Keratinocyte (primary cell): ENCODE data around the gene ADCY4. TPM values are rescaled to one million over a fixed set of nuclear protein-coding genes. Genes with fewer than 3 reads are reported as not detected.

ENCODE experiments used
- DNase-seq: peaks from one replicate; pipeline ENCODE4 v3.0.0-alpha.2; 2011; ENCODE audit warnings: low read depth, missing footprints, low spot score
- FAIRE-seq: peaks from 2 replicates; lab custom pipeline; 2011; peaks lifted over from hg19 to GRCh38; lab: Jason Lieb, UNC
- H2AFZ ChIP-seq: 2 replicates; pipeline ENCODE4 v1.6.0; 2012; ENCODE audit warnings: low read length, control low read depth, inconsistent platforms; ENCODE audit not compliant: control insufficient read depth
- H3K27ac ChIP-seq: 2 replicates; pipeline ENCODE4 v1.5.1; 2011; ENCODE audit warnings: low read length; ENCODE audit not compliant: control insufficient read depth, insufficient read depth
- H3K27me3 ChIP-seq: 3 replicates; pipeline ENCODE4 v1.6.0; 2011; ENCODE audit warnings: low read length; ENCODE audit not compliant: control insufficient read depth, insufficient read depth; ENCODE audit errors: extremely low read depth
- H3K36me3 ChIP-seq, 2 experiments: 2 replicates in 1 of 2; 3 replicates in 1 of 2; pipeline ENCODE4 v1.5.1; 2011; ENCODE audit warnings: low read length in 2 of 2, mild to moderate bottlenecking in 1 of 2; ENCODE audit not compliant: control insufficient read depth in 2 of 2, insufficient read depth in 2 of 2; ENCODE audit errors: extremely low read depth in 1 of 2
- H3K4me1 ChIP-seq: 3 replicates; pipeline ENCODE4 v1.5.1; 2011; ENCODE audit warnings: low read length; ENCODE audit not compliant: control insufficient read depth, insufficient read depth; ENCODE audit errors: extremely low read depth
- H3K4me2 ChIP-seq: 3 replicates; pipeline ENCODE4 v1.6.0; 2011; ENCODE audit warnings: low read depth, low read length; ENCODE audit not compliant: control insufficient read depth, insufficient read depth; ENCODE audit errors: extremely low read depth
- H3K4me3 ChIP-seq, 3 experiments: fragments of 200-600 bp in 1 of 3; sonication (generic) in 1 of 3; 2 replicates in 2 of 3; 3 replicates in 1 of 3; pipeline ENCODE4 v1.5.1; 2011 to 2016; ENCODE audit warnings: low read length in 3 of 3, mild to moderate bottlenecking in 3 of 3, control low read depth in 2 of 3, inconsistent platforms in 1 of 3, low read depth in 1 of 3, mixed read lengths in 1 of 3, mixed run types in 1 of 3, moderate library complexity in 1 of 3; ENCODE audit not compliant: control insufficient read depth in 2 of 3, insufficient read depth in 2 of 3; ENCODE audit errors: extremely low read depth in 1 of 3
- H3K79me2 ChIP-seq: 2 replicates; pipeline ENCODE4 v1.6.0; 2012; ENCODE audit warnings: low read length; ENCODE audit not compliant: control insufficient read depth, insufficient read depth
- H3K9ac ChIP-seq: 3 replicates; pipeline ENCODE4 v1.6.0; 2011; ENCODE audit warnings: low read length; ENCODE audit not compliant: control insufficient read depth, insufficient read depth; ENCODE audit errors: extremely low read depth
- H3K9me1 ChIP-seq: 3 replicates; pipeline ENCODE4 v1.6.0; 2011; ENCODE audit warnings: low read length; ENCODE audit not compliant: control insufficient read depth, insufficient read depth; ENCODE audit errors: extremely low read depth
- H3K9me3 ChIP-seq: 2 replicates; pipeline ENCODE4 v1.5.1; 2012; ENCODE audit warnings: low read depth, low read length; ENCODE audit not compliant: control insufficient read depth
- H4K20me1 ChIP-seq: 3 replicates; pipeline ENCODE4 v1.6.0; 2011; ENCODE audit warnings: low read length; ENCODE audit not compliant: control insufficient read depth, insufficient read depth; ENCODE audit errors: extremely low read depth
- EZH2 ChIP-seq: IDR thresholded peaks from one replicate; pipeline ENCODE4 v1.6.1; 2012; ENCODE audit warnings: inconsistent platforms, mild to moderate bottlenecking, low read length, moderate library complexity
- dilution Hi-C: fragments of 300-500 bp; cut with MboI; formaldehyde crosslinking; loops from one replicate; pipeline ENCODE4 v1.7.0; 2020; ENCODE audit warnings: low sequenced_read_pairs; ENCODE audit not compliant: extremely low pct_ligation_motif_present
- polyA plus RNA-seq, 5 experiments: library from polyadenylated mRNA; depleted of rRNA in 3 of 5; stranded (reverse) in 3 of 5; stranded (forward) in 1 of 5; unstranded in 1 of 5; fragments of >200 nt; gene quantifications; 1 replicate in 1 of 5; 2 replicates in 3 of 5; 3 replicates in 1 of 5; pipeline versions ENCODE4 v1.2.1 to v1.2.3, GENCODE V29; 2011 to 2012; ENCODE audit warnings: missing spikeins in 2 of 5, low read depth in 1 of 5, low replicate concordance in 1 of 5
- small RNA-seq, 3 experiments: library from RNA; depleted of rRNA; stranded (forward); fragments of <200 nt; gene quantifications; one replicate each; pipeline ENCODE3, GENCODE V24; 2012; ENCODE audit warnings: low read depth in 3 of 3, low replicate concordance in 1 of 3; ENCODE audit not compliant: insufficient read length in 3 of 3
- TF ChIP-seq, protein P1 (sequence below), 3 experiments: IDR thresholded peaks in 1 of 3; conservative IDR thresholded peaks in 1 of 3; optimal IDR thresholded peaks in 1 of 3; 2 replicates in 2 of 3; 3 replicates in 1 of 3; pipeline versions ENCODE3 to v1.5.1; 2011; ENCODE audit warnings: low read length in 3 of 3, mild to moderate bottlenecking in 3 of 3, moderate library complexity in 2 of 3, control low read depth in 1 of 3, inconsistent platforms in 1 of 3; ENCODE audit not compliant: insufficient read depth in 2 of 3; ENCODE audit errors: extremely low read depth in 1 of 3

The ADCY4 gene
- polyA plus RNA-seq, 1 donor (not counting 4 experiments of a cell fraction or from before 2014, with no cell fraction given) = 0.21 TPM

DNA sequence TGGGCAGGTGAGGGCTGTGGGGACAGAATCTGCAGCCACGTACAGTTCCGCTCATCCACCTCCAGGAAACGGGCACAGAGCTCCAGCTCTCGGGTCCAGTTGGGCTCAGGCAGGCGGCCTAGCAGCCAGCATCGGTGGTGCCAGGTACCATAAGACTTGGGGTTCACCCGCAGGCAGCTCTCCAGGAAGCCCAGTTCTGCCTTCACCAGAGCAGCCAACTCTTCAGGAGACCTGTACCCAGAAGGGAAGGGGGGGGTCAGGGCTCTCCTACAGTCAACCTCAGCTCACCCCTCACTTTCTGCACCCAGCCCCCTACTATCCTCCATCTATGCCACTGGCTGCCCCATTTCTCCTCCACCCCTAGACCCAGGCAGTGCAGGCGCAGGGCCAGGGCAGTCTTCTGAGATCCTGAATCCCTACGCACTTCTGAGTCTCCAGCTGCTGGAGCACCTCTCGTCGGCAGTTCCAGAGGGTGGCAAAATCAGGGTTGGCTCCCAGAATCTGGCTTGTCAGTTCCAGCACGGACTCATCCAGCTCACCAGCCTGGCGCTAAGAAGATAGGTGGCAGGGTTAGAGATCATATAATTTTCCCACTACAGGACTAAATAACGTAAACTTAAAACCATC lies 64.8 kb downstream of the ADCY4 start:
- Histone ChIP-seq H3K27ac (no peak overlapping the region), H4K20me1 (no peaks in the 10 kb centered on the region), H3K4me1 (peaks cover 39% of the 10 kb centered on the region), H3K9ac (no peak overlapping the region), H3K4me2 (peak overlapping the region; percentile 86), H3K79me2 (peaks cover 3% of the 10 kb centered on the region), H3K4me3 (no peak overlapping the region), H3K9me3 (no peaks in the 10 kb centered on the region), H3K27me3 (no peaks in the 10 kb centered on the region), H2AFZ (no peak overlapping the region), H3K9me1 (no peaks in the 10 kb centered on the region), H3K36me3 (peaks cover 15 to 27% of the 10 kb centered on the region in 2 experiments)
- DNase-seq (no peak), FAIRE-seq (no peak)
- TF ChIP-seq, protein P1, sequence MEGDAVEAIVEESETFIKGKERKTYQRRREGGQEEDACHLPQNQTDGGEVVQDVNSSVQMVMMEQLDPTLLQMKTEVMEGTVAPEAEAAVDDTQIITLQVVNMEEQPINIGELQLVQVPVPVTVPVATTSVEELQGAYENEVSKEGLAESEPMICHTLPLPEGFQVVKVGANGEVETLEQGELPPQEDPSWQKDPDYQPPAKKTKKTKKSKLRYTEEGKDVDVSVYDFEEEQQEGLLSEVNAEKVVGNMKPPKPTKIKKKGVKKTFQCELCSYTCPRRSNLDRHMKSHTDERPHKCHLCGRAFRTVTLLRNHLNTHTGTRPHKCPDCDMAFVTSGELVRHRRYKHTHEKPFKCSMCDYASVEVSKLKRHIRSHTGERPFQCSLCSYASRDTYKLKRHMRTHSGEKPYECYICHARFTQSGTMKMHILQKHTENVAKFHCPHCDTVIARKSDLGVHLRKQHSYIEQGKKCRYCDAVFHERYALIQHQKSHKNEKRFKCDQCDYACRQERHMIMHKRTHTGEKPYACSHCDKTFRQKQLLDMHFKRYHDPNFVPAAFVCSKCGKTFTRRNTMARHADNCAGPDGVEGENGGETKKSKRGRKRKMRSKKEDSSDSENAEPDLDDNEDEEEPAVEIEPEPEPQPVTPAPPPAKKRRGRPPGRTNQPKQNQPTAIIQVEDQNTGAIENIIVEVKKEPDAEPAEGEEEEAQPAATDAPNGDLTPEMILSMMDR (optimal IDR thresholded peaks at IDR 0.05 in 1 of 3, IDR thresholded peaks at IDR 0.05 in 1 of 3, conservative IDR thresholded peaks at IDR 0.05 in 1 of 3; ENCODE audit: extremely low read depth in 1 of 3, insufficient read depth in 2 of 3, low read length in 3 of 3) = no peak
- TF ChIP-seq EZH2 = no peak
- dilution Hi-C loops = no loop called here

DNA sequence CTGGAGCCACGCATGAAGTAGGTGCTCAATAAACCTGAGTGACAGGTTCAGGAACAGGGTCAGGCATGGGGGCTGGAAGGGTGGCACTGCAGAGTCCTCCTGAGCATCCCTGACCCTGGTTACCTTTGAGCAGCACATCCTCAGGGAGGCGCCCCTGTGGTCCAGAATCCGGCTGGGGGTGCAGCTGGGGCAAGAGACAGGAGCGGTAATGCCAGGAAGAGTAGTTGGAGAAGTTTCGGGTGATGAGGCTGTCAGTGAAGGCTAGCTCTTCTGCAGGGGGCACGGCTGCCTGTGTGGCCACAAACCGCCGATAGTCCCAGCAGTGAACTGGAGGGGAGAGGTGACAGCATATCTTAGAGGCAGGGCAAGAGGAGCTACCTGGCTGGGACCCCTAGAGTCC lies 65.5 kb downstream of the ADCY4 start:
- no peaks in the 10 kb centered on the region for H3K9me1 ChIP-seq
- H3K27me3 ChIP-seq = no peaks in the 10 kb centered on the region
- H3K9me3 ChIP-seq = no peaks in the 10 kb centered on the region
- no peaks in the 10 kb centered on the region for H4K20me1 ChIP-seq
- no peak overlapping the region for H3K4me2 ChIP-seq
- peaks cover 41% of the 10 kb centered on the region for H3K4me1 ChIP-seq
- H3K27ac ChIP-seq = no peak overlapping the region
- TF ChIP-seq EZH2 = no peak
- TF ChIP-seq, protein P1 (optimal IDR thresholded peaks at IDR 0.05 in 1 of 3, IDR thresholded peaks at IDR 0.05 in 1 of 3, conservative IDR thresholded peaks at IDR 0.05 in 1 of 3; ENCODE audit: extremely low read depth in 1 of 3, insufficient read depth in 2 of 3, low read length in 3 of 3) = no peak
- DNase-seq (no peak), FAIRE-seq (no peak)
- no peak overlapping the region for H2AFZ ChIP-seq
- H3K4me3 ChIP-seq = no peak overlapping the region
- peaks cover 3% of the 10 kb centered on the region for H3K79me2 ChIP-seq
- H3K36me3 ChIP-seq = peaks cover 15 to 27% of the 10 kb centered on the region in 2 experiments
- no peak overlapping the region for H3K9ac ChIP-seq
- dilution Hi-C loops = no loop called here

Small RNAs within 50 kb of the gene (small RNA-seq; reads per million reads assigned to genes)
- 0 reads per million in 3 experiments for gene RF00026

Other genes with a start within 250 kb of the ADCY4 start
- gene PCK2, start 240.8 kb downstream of the ADCY4 start, polyA plus RNA-seq = 16.6 to 22.9 TPM (median 19.1 TPM) in 3 replicates
- 23.5 to 34.4 TPM (median 25.9 TPM) in 3 replicates for gene DCAF11, start 220.3 kb downstream of the ADCY4 start, polyA plus RNA-seq
- 0.29 to 0.72 TPM (median 0.39 TPM) in 3 replicates for gene NRL, start 220.1 kb downstream of the ADCY4 start, polyA plus RNA-seq
- 0.13 TPM in 1 of 3 replicates, not detected in the others for gene FITM1, start 204.4 kb downstream of the ADCY4 start, polyA plus RNA-seq
- 46.7 to 176 TPM (median 75.1 TPM) in 3 replicates for gene PSME1, start 198.9 kb downstream of the ADCY4 start, polyA plus RNA-seq
- gene EMC9, start 193.5 kb downstream of the ADCY4 start, polyA plus RNA-seq = 9.5 to 14.2 TPM (median 11.0 TPM) in 3 replicates
- gene PSME2, start 188.5 kb downstream of the ADCY4 start, polyA plus RNA-seq = 156 to 161 TPM (median 158 TPM) in 3 replicates
- 17.4 to 23.0 TPM (median 19.8 TPM) in 3 replicates for gene RNF31, start 187.6 kb downstream of the ADCY4 start, polyA plus RNA-seq
- gene IRF9, start 173.8 kb downstream of the ADCY4 start, polyA plus RNA-seq = 117 to 126 TPM (median 117 TPM) in 3 replicates
- 6.0 to 9.2 TPM (median 6.3 TPM) in 3 replicates for gene REC8, start 163.0 kb downstream of the ADCY4 start, polyA plus RNA-seq
- 10.0 to 32.3 TPM (median 18.6 TPM) in 3 replicates for gene IPO4, start 146.3 kb downstream of the ADCY4 start, polyA plus RNA-seq
- gene TM9SF1, start 139.6 kb downstream of the ADCY4 start, polyA plus RNA-seq = 19.2 to 56.6 TPM (median 38.2 TPM) in 3 replicates
- 0.09 TPM in 1 of 3 replicates, not detected in the others for gene TSSK4, start 129.4 kb downstream of the ADCY4 start, polyA plus RNA-seq
- 48.0 to 86.6 TPM (median 54.5 TPM) in 3 replicates for gene CHMP4A, start 121.6 kb downstream of the ADCY4 start, polyA plus RNA-seq
- gene MDP1, start 119.0 kb downstream of the ADCY4 start, polyA plus RNA-seq = 7.0 to 7.5 TPM (median 7.3 TPM) in 3 replicates
- 458 to 509 TPM (median 499 TPM) in 3 replicates for gene NEDD8, start 102.7 kb downstream of the ADCY4 start, polyA plus RNA-seq
- gene GMPR2, start 102.1 kb downstream of the ADCY4 start, polyA plus RNA-seq = 84.1 to 90.0 TPM (median 84.6 TPM) in 3 replicates
- 43.5 to 107 TPM (median 54.3 TPM) in 3 replicates for gene TINF2, start 92.4 kb downstream of the ADCY4 start, polyA plus RNA-seq
- 13.5 to 77.5 TPM (median 16.1 TPM) in 3 replicates for gene TGM1, start 71.9 kb downstream of the ADCY4 start, polyA plus RNA-seq
- gene RABGGTA, start 63.5 kb downstream of the ADCY4 start, polyA plus RNA-seq = 29.0 to 47.2 TPM (median 40.9 TPM) in 3 replicates
- 65.1 to 130 TPM (median 75.0 TPM) in 3 replicates for gene DHRS1, start 35.3 kb downstream of the ADCY4 start, polyA plus RNA-seq
- gene NOP9, start 35.2 kb downstream of the ADCY4 start, polyA plus RNA-seq = 16.5 to 25.3 TPM (median 19.9 TPM) in 3 replicates
- 2.4 to 3.7 TPM (median 2.6 TPM) in 3 replicates for gene CIDEB, start 27.1 kb downstream of the ADCY4 start, polyA plus RNA-seq
- 5.4 to 13.4 TPM (median 7.9 TPM) in 3 replicates for gene LTB4R2, start 24.9 kb downstream of the ADCY4 start, polyA plus RNA-seq
- 8.6 to 20.4 TPM (median 14.6 TPM) in 3 replicates for gene LTB4R, start 23.6 kb downstream of the ADCY4 start, polyA plus RNA-seq
- 7.3 to 10.7 TPM (median 8.0 TPM) in 3 replicates for gene RIPK3, start 4.9 kb upstream of the ADCY4 start, polyA plus RNA-seq
- 0.69 to 2.2 TPM (median 0.92 TPM) in 3 replicates for gene NFATC4, start 33.1 kb upstream of the ADCY4 start, polyA plus RNA-seq
- gene NYNRIN, start 63.9 kb upstream of the ADCY4 start, polyA plus RNA-seq = 4.9 to 9.0 TPM (median 6.5 TPM) in 3 replicates
- gene CBLN3, start 94.6 kb upstream of the ADCY4 start, polyA plus RNA-seq = 1.1 to 1.8 TPM (median 1.6 TPM) in 3 replicates
- 20.4 to 26.0 TPM (median 25.6 TPM) in 3 replicates for gene KHNYN, start 94.9 kb upstream of the ADCY4 start, polyA plus RNA-seq
- gene SDR39U1, start 107.7 kb upstream of the ADCY4 start, polyA plus RNA-seq = 25.3 to 31.1 TPM (median 27.4 TPM) in 3 replicates
- gene CMA1, start 173.2 kb upstream of the ADCY4 start, polyA plus RNA-seq = not detected in 3 replicates
- not detected in 3 replicates for gene CTSG, start 241.2 kb upstream of the ADCY4 start, polyA plus RNA-seq